NK-92 treated with Interleukin-12 subunit alpha and Interleukin-12 subunit beta, amount 100 ng/mL, for 24 hours (cell line): ENCODE measurements around the gene SFI1.
"Not testable (repeated sequence)": the region's sequence is repeated elsewhere in the genome, so short reads cannot be mapped to it uniquely, and the experiment has no call there.

Experiments
- DNase-seq: peaks from one replicate; lab custom pipeline; 2025; lab: John Stamatoyannopoulos, UW

SFI1 gene

DNA sequence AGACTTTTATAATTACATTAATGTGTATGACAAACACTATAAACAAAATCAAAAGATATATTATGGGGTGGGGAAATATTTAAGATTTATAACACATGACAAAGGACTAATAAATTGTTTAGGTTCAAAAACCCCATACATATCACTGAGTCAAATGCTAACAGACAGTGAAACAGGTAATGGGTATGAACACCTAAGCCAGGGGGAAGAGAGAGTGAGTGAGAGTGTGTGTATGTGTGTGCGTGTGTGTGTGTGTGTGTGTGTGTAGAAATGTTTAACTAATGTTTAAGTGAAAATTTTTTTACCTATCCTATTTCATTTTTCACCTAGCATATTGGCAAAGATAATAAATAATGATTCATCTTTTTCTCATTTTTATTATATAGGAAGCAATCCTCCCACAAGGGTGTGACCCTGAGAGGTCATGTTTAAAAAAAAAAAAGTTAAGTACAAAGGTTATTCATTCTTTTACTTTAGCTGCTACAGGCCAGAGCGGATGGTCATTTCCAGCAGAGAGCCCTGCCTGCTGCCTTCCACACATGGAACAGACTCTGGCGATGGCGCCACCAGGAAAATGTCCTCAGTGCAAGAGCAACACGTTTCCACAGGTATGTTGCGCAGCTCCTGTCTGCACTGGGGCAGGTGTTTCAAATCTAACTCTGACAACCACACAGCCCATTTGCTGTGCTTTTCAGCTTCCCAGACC is 92.8 kb downstream of the SFI1 start:
- DNase-seq: no peak

DNA sequence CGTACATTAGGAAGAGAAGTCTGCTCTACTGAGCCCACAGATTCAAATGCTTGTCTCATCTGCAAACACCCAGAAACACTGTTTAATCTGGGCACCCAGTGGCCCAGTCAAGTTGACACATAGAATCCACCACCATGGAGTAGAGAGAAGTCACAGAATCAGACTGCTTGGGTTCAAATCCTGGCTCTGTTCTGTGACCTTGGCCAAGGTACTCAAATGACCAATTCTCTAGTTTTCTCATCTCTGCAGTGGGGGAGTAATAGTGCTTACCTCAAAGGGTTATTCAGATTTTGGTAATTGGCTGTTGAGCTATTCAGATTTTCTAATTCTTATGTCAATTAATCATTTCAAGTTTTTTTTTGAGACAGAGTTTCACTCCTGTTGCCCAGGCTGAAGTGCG is 93.8 kb downstream of the SFI1 start:
- not testable (repeated sequence) for DNase-seq

DNA sequence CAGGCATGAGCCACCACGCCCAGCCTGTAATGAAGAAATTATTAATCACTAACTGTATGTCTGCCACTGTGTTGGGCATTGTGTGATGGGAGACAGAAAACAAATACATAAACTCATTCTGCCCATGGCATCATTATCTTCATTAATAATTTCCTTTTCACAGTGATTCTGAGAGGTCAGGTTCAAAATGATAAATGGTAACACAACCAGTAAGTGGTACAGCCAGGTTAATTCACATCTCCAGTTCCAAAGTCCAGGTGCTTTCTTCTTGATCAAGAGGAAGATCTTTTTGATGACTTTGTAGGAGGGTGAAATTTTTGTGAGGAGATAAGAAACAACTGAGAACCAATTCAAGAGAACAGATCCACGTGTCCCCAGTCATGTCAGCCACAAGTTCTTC is 98.9 kb downstream of the SFI1 start:
- DNase-seq: no peak

DNA sequence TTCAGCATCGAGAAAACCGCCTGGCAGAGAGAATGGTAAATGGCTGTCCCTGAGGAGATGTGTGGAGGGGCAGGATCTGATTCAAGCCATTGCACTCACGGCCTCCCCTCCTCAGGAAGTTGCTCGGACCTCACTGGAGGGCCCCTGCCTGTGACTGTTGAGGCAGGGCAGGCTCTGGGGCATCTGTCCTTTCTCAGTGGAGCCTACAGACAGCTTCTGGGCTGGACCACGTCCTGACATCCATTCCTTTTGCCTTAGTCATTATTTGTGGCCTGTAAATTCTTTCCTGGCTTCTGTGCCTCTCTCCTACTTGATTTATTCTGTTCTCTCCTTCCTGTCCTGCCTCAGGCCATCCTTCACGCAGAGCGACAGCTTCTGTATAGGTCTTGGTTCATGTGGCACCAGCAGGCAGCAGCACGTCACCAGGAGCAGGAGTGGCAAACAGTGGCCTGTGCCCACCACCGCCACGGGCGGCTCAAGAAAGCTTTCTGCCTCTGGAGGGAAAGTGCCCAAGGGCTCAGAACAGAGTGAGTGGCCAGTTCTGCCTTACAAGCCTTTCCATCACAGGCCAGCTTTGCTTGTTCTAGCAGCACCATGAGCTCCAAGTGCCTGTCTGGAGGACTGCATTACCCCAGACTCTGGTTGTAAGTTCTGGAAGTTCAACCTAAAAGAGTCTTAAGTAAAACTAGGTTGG is 106.1 kb downstream of the SFI1 start:
- DNase-seq: no peak

DNA sequence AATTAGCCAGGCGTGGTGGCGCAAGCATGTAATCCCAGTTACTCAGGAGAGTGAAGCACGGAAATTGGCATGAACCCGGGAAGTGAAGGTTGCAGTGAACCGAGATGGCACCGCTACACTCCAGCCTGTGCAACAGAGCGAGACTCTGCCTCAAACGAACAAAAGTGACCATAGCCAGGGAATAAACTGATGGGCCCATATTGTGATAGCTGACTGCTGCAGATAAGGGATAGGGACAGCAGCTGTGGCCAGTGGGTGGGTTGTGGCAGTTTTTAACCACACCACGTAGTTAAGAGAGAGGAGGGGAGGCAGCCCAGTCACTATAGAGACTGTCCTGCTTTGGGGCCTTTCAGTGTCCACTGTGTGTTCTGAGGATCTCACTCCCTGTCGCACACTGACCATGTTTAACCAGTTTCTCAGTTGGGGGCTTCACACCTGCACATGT is 106.8 kb downstream of the SFI1 start:
- no peak for DNase-seq

DNA sequence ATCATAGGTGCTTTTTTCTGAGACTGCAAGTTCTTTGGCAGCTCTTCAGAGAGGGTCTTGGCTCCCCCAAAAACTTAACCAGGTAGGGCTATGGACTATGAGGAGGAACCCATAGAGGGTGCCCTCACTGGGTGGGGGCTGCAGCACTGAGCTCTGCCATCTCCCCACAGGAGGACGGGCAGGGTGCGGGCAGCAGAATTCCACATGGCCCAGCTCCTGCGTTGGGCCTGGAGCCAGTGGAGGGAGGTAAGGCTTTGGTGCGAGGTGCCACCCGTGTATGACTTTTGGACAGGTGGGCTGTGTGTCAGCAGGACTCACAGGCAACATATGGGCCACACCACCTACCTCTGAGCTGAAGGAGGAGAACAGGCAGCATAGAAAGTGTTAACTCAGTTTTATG is 107.2 kb downstream of the SFI1 start:
- no peak for DNase-seq

DNA sequence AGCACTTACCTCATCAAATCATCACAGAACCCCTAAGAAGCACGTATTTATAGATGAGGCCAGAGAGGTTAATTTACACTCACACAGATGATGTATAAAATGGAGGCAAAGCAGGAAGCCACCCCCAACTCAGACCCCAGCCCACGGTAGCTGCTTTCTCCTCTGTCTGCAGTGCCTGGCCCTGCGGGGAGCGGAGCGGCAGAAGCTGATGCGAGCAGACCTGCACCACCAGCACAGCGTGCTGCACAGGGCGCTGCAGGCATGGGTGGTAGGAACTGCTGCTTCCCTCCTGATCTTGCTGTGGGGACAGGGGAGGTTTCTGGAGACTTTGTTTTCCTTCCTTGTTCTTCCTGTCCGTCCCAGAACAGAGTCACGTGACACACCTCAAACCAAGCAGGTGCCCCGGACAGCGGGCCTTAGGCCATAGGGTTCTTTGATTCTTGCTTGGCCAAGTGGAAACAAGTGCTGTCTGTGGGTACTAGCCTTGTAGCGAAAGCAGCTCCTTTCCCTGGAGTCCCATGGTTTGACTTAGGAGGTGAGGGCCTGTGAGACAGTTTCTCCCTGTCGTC is 107.9 kb downstream of the SFI1 start:
- no peak for DNase-seq

DNA sequence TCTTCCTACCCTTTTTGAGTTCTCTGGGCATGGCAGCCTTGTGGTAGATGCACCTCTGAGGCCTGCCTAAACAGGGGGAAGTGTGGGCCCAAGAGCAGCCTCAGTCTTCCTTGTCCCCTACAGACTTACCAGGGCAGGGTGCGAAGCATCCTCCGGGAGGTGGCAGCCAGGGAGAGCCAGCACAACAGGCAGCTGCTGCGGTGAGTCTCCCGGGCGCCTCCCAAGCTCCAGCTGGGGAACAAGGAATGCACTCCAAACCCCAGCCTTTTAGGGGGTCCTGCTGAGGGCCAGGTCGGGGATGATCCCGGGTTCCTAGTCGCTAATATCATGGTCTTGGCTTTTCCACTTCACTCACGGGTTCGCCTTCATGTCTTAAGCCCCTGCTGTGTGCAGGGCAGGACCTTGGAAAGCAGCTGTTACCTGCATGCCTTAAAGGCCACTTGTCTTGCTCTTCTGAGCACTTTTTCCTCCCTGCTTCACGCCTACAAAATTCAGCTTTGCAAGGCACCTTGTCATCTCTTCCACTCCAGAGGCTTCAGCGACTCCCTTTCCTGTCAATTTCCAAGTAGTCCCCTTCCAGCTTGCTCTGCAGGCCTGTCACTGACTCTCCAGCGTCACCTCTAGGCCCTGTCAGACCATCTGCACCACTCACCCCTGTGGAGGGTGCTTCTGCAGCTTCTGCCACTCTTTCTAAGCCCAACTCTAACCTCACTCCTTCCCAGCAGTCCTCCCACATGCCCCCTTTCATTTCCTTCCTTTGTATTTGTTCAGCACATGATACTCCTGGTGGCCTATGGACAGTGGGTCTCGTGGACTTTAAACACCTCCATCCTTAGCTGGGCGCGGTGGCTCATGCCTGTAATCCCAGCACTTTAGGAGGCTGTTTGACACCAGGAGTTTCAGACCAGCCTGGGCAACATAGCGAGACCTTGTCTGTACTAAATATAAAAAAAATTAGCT is 108.7 kb downstream of the SFI1 start:
- no peak for DNase-seq

DNA sequence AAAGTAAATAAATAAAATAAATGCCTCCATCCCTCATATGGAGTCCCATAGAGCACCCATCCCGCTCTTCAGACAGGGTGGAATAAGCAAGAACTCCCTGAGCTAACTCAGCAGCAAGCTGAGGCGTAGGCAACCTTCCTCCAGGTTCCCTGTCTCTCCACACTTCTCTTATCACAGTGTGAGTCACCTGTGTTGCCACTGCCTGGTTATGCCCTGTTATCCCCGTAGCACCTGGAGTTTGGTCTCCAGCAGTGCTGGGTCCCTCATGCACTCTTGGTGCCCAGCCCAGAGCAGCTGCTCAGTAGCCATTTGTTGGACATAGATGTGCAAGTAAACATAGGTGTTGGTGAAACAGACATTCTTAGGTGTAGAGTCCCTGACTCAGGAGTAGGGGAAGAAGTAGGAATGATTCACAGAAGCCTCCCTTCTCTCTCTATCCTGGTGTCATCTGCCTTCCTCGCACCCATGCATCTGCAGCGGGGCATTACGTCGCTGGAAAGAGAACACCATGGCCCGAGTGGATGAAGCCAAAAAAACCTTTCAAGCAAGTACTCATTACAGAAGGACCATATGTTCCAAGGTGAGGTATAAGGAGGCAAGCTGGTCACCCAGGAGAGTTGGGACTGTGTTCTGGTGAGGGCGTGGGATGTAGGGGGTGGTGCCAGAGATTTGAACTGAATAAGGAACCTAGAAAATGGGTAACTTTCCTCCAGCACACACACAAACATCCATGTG is 109.7 kb downstream of the SFI1 start:
- no peak for DNase-seq

DNA sequence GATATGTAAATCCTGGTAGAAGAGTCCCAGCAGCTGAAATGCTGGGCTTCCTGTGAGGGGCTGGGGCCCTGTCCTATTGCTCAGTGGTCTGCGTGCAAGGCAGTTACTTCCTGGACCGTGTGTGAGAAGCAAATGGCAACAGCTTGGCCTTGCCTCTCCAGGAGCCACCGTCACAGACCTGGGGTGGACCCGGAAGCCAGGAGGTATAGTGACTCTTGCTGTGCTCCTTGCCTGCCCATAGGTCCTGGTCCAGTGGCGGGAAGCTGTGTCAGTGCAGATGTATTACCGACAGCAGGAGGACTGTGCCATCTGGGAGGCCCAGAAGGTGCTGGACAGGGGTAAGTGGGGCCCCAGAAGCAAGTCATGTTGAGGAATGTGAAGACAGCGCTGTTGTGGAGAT is 111.4 kb downstream of the SFI1 start:
- DNase-seq: no peak

DNA sequence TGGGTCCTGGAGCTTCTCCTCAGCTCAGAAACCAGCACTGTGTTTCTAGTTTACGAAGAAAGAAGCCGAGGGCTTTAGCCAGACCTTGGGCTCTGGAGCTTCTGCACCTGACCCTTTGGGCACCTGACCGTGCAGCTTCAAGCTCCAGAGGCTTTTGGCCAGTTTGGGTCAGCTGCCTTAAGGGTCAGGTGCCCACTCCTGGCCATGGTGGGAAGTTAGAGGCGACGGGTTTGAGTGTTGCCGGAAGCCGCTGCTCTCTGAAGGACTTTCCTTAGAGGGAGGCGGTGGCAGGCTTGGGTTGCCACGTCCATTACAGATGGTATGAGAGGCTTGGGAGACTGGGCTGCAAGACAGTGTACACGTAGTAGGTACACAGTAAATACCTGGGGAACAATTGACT is 113.4 kb downstream of the SFI1 start:
- no peak for DNase-seq

DNA sequence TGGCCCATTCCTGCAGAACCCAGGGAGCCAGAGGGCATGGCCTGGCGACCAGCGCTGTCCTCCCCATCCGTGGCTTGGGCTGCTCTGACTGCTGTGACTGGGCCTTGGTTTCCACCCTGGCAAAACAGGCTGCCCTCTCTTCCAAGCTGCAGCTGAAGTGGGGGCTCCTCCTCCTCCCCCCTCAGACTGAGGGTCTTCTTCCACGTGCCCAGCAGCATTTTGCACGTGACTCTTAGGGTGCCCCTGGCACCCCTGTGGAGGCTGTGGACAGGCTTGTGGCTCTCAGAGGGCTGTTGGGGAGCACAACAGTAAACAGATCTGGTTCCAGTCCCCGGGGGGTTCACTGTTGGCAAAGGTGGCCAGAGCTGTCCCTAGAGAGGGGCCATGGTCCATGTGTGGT is 114.3 kb downstream of the SFI1 start:
- DNase-seq: no peak

DNA sequence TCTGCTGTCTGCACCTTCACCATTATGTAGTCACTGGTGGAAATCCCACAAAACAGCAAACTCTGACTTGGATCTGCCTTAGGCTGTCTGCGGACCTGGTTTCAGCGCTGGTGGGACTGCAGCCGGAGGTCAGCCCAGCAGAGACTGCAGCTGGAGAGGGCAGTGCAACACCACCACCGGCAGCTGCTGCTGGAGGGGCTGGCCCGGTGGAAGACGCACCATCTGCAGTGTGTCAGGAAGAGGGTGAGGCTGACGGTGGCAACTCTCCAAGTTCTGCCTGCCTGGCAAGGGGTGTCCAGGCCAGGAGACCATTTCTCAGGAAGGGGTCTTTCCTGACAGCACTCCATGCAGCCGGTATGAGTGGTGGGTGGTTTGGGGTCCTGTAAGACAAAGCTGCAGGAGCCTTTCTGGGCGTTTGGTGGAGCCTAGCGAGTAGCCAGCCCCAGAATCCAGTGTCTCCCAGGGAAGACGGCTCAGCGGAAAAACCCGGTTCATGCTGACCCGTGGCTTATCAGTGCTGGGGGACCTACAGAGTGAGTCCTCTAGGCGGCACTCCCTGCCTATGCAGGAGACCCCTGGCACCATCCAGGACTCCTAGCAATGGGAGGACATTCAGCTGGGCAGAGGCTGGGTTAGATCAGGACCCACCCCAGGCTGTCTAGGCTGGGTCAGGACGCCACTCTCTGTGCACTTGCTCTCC is 114.9 kb downstream of the SFI1 start:
- no peak for DNase-seq

DNA sequence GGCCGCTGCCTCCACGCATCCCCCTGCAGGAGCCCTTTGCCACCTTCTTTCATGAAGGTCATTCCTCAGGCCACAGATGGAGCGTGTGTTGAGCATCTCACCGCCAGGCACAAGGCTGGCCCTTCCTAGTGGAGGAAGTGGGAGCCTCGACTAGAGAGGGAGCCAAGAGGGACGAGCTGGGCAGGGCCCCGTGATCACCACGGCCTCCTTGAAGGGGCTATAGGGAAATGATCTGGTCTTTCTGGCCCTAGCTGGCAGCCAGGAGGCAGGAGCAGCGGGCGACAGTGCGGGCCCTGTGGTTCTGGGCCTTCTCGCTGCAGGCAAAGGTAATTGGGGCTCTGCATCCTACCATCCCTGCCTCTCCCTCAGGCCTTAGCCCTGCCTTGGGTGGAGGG is 116.6 kb downstream of the SFI1 start:
- DNase-seq: no peak

DNA sequence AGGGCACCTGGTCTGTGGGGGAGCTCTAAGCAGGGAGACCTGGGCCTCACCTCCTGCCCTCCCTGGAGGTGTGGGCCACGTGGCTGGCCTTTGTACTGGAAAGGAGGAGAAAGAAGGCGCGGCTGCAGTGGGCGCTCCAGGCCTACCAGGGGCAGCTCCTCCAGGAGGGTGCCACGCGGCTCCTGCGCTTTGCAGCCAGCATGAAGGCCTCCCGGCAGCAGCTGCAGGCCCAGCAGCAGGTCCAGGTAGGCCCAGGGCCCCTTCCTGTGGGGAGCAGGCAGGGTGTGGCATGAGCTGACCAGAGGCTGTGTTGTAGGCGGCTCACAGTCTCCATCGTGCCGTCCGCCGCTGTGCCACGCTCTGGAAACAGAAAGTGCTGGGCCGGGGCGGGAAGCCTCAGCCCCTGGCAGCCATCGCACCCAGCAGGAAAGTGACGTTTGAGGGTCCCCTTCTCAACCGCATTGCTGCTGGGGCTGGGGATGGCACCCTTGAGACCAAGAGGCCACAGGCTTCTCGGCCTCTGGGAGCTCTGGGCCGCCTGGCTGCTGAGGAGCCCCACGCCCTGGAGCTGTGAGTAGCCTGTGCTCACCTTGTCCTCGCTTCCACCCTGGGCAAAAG is 117.1 kb downstream of the SFI1 start:
- no peak for DNase-seq

DNA sequence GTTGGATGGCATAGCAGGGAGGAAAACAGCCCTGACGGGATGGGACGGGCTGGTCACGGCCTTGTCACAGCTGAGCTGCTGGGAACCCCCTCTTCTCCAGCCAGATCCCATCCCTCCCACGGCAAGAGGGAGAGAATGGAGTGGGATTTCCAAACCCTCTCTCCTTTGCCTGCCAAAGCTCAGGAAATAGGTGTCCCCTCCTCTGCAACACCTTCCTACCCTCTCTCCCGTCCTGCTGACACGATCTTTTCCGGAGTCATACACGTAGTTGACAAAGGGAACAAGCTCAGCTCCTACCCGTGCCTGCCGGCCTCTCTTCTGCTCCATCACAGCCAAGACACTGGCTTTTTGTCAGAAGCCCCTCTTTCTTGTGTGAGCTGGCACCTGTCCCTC is 117.6 kb downstream of the SFI1 start:
- no peak for DNase-seq

DNA sequence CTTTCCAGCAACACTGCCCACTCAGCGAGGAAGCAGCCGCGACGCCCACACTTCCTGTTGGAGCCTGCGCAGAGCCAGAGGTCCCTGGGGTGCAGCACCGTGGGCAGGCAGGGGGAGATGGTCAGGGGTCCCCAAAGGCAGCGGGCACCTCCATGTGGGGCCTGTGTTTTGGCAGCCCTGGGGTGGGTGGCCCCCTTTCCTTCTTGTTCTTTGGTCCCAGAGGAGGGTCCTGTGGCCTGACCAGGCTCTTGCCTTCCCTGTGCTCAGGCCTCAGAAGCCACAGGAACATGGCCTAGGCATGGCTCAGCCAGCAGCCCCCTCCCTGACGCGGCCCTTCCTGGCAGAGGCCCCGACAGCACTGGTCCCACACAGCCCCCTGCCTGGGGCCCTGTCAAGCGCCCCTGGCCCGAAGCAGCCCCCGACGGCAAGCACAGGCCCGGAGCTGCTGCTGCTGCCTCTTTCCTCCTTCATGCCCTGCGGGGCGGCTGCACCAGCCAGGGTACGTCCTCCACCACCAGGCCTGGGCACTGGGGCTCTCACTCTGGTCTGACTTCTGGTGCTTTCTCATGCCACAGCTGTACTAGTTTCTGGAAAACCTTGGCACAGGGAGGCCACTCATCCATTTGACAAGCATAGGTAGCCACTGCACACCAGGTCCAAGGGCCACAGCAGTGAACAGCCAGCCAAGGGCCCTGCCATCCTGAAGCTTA is 118.6 kb downstream of the SFI1 start:
- no peak for DNase-seq

DNA sequence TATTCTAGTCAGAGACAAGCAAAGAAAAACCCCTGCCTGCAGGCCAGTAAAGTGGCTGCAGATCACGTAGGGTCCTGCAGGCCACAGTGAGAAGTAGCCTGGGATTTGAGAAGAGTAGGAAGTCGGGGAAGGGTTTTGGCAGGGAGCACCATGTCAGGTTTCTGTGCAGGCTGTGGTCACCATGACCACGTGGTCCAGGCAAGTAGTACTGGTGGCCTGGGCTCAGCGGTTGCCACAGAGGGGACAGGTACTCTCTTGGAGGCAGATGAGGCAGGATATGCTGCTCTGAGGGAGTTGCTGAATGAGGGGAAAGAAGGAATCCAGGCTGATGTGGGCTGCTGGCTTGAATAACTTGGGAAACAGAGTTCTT is 119.1 kb downstream of the SFI1 start:
- DNase-seq: no peak

DNA sequence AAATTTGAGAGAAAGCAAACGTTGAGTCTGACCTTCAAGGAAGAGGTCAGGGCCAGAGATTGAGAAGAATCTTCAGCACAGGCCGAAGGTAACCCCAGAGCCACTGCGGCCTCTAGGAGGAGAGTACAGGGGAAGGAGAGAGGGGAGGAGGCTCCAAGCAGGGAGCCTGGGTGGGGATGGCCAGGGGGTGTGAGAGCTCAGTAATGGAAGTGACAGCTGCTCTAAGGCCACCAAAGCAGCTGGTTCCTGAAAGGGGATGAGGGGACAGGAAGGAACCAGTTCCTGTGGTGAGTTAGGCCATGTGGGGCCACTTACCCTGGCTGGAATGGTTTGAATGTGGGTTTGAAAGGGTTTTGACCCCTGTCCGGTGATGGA is 119.6 kb downstream of the SFI1 start:
- DNase-seq: no peak

DNA sequence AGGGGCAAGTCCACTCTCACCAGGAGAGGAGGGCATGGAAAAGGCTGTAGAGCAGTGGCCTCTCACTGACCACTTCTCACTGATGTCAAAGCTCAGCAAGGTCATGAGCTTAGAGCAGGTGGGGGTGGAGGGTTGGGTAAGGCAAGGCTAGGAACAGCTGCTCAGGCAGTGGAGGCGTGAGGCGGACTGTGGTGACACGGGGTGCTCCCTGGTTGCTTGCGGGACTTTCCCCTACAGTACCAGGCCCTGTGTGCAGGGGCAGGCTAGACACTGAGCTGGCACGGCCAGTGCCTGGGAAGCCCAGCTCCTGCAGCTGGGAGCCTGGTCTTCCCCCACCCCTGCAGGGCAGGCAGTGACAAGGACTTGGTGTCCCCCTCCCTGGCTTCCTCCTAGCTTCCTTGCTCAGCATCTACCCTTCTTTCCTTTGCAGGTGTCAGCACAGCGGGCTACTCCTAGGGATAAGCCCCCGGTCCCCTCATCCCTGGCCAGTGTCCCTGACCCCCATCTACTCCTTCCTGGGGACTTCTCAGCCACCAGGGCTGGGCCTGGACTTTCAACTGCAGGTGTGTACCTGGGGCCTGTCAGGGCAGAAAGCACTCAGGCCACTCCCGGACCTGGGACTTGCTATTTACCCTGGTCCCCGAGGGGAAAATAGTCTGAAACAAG is 120.1 kb downstream of the SFI1 start:
- DNase-seq: no peak
